HG02571 (cell line): ENCODE data around the gene GNG7.

Experiments used
- ATAC-seq: cut with Tn5 transposase; IDR thresholded peaks from one replicate; pipeline ENCODE4 v1.9.1; 2021; ENCODE audit warnings: mild to moderate bottlenecking, moderate library complexity; ENCODE audit not compliant: unreplicated experiment

GNG7 gene

DNA sequence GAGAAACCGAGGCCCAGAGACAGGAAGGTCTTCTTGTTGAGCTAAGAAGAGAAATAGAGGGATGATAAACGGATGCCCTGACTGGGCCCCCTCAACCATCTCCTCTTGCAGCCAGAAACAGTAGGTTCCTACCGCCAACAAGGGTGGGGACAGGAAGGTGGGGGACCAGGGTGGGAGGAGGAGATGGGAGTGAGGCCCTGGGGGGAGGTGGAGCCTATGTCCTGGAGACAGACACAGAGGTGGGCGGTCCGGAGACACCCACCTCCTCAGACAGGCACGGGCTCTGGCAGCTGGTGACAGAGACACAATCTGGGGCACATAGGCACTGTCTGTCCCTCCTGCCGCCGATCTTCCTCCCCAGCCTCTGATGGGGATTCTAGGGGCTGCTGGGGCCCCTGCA, 209.6 kb downstream of the GNG7 start:
- ATAC-seq: no peak

GRCh38 chr19:2491130-2491801, 211.2 kb downstream of the GNG7 start:
- ATAC-seq: no peak

GRCh38 chr19:2490659-2491058, 211.8 kb downstream of the GNG7 start:
- no peak for ATAC-seq

DNA sequence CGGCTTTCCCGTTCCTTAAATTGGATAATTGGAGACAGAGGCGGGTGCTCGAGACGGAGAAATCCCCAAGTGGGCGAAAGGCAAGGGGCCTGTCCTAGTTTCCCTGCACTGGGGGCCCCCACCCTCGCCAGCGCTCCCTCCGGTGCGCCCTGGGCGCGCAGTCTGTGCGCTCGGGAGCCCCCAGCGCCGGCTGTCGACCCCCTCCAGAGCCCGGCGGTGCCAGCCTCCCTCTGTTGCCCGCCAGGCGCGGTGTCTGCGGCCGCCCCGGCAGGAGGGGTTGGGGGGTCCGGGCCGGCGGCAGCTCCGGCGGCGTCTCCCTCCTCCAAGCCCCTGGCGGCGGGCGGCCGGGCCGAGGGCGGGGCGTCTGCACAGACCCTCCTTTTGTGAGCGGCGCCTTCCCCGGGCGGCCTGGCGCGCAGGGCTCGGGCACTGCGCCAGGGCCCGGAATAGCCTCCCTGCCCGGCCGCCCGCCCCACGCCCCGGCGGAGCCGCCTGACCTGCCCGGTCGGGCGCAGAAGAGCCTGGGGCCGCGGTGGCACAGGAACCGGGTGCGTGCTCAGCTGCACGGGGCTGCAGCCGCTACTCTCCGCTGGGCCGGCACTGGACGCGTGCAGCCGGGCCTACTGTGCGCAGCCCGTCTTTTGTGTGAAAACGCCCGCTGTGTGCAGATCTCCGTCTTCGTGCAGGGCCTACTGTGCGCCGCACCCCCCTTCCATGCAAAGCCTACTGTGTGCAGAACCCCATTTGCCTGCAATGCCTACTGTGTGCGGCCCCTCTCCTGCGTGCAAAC, 213.4 kb downstream of the GNG7 start:
- no peak for ATAC-seq

GRCh38 chr19:2488405-2488941, 214.0 kb downstream of the GNG7 start:
- no peak for ATAC-seq

DNA sequence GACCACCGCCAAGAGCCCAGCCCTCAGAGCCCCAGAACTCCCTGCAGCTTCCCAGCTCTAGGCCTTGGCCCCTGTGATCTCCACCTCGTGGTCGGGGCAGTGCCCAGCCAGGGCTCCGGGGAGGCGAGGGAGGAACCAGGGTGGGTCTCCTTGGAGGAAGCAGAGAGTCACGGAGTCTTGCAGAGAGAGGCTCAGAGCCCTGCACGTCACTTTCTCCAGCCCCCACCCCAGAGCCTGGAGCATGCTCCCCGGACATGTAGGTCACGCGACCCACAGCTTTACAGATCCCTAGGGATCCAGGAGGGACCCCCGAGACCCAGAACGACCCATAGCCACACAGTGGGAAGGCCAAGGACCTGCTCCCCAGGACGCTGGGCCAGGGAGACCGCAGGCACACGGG, 214.7 kb downstream of the GNG7 start:
- ATAC-seq: no peak

- no peak for ATAC-seq
Measured at GRCh38 chr19:2487090-2487489, 215.4 kb downstream of the GNG7 start.

GRCh38 chr19:2485428-2485827, 217.1 kb downstream of the GNG7 start:
- no peak for ATAC-seq

DNA sequence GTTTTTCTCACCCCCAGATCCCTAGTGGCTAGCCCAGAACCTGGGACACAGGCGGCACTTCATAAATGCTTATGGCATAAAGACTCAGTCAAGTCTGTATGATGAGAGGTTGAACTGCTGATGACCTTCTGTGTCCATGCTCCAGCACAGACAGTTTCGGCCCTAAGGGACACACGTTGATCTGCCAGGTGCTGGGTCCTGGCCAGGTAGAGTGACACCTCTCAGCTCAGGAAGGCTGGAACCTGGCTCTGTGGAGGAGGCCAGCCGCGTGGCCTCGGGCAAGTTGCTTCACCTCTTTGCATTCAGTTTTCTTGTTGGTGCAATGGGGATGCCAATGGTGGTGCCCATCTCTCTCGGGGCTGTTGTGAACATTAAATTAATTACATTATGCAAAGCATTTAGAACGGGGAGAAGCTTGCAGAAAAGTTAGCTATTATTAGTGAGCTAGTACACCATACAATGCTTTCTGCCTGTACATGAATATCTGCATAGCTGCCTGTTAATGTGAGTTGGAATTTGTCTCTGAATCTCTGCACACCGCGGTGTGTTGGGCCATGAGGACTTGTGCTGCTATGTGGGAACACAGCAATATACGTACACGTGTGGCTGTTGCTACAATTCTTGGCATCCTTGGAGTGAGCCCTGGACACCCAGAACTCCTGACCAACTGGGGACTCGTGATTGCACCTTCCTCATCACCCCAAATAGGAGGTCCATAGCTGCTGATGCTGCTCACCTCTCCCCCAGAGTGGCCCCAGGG, 218.1 kb downstream of the GNG7 start:
- ATAC-seq: no peak

- ATAC-seq: no peak
Measured at GRCh38 chr19:2483484-2484151, 218.9 kb downstream of the GNG7 start.

DNA sequence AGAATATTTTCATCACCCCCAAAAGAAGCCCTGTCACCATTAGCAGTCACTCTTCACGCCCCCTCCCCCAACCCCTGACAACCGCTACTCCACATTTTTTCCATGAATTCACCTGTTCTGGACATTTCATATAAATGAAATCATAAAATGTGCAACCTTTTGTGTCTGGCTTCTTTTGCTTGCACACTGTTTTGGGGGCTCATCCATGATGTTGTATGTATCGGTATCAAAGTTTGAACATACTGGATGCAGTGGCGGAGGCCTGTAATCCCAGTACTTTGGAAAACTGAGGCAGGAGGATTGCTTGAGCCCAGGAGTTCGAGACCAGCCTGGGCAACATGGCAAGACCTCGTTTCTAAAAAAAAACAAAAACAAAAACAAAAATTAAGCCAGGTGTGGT, 219.4 kb downstream of the GNG7 start:
- no peak for ATAC-seq

DNA sequence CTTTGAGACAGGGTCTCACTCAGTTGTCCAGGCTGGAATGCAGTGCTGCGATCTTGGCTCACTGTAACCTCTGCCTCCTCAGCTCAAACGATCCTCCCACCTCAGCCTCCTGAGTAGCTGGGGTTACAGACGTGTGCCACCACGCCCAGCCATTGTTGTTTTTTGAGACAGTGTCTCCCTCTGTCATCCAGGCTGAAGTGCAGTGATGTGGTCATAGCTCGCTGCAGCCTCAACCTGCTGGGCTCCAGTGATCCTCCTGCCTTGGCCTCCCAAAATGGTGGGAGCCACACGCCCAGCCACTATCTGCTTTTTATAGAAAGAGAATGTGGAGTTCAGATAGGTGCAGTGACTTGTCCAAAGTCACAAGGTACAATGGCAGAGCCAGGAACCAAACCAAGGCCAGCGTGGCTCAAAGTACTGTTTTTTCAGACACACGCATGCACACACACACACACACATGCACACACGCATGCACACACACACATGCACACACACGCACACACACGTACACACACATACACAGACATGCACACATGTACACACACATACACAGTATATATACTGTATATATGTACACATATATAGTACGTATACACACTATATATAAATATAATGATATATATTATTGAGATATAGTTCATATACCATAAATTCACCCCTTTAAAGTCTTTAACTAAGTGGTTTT, 220.0 kb downstream of the GNG7 start:
- no peak for ATAC-seq

DNA sequence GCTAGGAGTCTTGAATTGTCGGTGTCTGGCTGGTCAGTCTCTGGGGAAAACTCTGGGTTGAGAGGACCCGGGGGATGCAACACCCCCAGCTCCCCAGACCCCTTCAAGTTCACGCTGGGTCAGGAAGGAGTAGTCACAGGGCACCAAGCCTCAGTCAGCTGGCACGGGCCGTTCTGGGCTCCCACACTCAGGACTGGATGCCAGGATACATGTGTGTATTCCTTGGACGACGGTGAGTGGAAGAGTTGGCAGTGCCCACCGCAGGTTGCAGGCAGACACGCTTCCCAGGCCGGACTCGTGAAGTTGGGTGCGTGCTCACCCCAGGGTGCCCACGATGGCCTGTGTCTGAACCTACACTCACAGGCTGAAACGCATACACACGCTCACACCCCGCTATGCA, 221.0 kb downstream of the GNG7 start:
- no peak for ATAC-seq

GRCh38 chr19:2479556-2480194, 222.8 kb downstream of the GNG7 start:
- no peak for ATAC-seq

DNA sequence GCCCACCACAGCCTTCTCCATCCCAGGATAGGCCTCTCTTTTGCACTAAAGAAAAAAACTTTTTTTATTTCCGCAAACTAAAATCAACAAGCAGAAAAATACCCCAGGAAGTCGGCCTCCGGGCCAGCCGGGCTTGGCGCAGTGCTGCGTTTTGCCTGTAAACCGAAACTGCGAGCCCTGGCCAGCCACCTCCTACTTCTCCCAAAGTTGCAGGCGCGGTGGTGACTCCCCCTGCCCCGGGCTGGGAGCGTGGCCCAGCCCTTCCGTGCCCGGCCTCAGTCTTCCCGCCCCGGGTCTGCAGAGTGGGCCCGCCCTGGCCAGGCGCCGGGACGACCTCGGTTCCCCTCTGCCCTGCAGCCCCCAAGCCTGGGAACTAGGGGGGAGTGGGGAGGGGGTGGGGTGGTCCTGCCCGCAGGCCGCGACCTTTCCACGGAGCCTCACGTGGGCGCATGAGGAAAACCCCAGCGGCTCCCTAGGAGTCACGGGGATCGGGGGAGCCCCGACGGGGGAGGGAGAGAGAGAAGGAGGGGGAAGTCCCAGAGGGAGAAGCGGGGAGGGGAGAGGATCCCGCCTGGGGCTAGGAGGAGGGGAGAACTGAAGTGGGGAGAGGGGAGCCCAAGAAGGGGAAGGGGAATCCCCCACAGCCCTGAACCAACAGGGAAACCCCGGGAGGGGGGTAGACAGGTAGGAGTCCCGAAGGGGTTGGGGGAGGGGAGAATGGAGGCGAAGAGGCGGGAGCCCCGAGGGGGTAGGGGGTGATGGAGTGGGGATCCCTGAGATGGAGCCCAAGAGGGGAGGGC, 223.5 kb downstream of the GNG7 start:
- no peak for ATAC-seq

DNA sequence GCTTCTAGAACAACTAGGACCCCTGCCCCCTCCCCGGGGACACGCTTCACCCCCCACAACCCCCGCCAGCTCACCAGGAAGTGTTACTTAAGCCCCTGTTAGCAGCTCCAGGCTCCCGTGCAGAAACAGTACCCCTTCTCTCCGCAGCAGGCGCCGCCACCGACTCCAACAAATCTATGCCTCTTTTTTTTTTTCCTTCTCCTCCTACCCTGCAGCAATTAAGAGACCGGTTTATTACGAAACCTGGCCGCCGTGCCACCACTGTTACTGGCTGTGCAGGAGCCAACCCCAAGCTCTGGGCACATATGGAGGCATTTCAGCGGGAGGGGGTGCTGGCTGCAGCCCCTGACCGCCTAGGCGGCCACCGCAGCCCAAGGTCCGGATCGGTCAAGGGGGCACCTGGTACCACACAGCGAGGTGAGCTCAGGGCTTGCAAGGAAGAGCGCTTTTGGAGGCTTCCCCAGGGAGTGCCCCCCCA, 224.2 kb downstream of the GNG7 start:
- no peak for ATAC-seq

DNA sequence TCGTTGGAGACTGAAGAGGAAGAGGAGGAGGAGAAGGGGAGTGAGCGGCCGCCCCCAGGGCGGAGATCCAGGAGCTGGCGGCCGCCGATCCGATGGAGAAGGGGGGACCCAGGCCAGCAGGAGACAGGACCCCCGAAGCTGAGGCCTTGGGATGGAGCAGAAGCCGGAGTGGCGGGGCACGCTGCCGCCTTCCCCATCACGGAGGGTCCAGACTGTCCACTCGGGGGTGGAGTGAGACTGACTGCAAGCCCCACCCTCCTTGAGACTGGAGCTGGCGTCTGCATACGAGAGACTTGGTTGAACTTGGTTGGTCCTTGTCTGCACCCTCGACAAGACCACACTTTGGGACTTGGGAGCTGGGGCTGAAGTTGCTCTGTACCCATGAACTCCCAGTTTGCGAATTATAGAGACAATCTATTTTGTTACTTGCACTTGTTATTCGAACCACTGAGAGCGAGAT, 224.7 kb downstream of the GNG7 start:
- ATAC-seq: no peak

DNA sequence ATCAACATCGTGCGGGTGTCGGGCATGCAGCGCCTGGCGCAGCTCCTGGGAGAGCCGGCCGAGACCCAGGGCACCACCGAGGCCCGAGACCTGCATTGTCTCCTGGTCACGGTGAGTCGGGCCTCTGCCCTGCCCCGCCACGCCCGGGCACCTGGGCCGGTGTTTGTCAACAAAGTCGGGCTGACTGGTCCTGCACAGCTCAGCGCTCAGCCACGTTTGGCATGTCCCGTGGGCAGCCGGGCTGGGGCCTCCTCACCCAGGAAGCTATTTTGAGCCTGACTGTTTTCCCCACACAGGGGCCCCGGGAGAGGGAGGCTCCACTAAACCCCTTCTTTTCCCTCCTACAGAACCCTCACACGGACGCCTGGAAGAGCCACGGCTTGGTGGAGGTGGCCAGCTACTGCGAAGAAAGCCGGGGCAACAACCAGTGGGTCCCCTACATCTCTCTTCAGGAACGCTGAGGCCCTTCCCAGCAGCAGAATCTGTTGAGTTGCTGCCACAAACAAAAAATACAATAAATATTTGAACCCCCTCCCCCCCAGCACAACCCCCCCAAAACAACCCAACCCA, 225.3 kb downstream of the GNG7 start:
- no peak for ATAC-seq
